Immature natural killer cell (primary cell): ENCODE data around the gene FAM120A. TPM values are rescaled to one million over a fixed set of nuclear protein-coding genes. Genes with fewer than 3 reads are reported as not detected.

ENCODE experiments used
- DNase-seq, 3 donors: peaks; one replicate each; pipeline ENCODE4 v3.0.0; 2022; ENCODE audit warnings: mixed read lengths in 1 of 3
- H3K27ac Mint-ChIP-seq, 6 donors: one replicate each; pipeline ENCODE4 v1.8.0; 2020; ENCODE audit warnings: mixed read lengths in 6 of 6, mild to moderate bottlenecking in 5 of 6, inconsistent platforms in 4 of 6, moderate library complexity in 3 of 6
- H3K27me3 Mint-ChIP-seq, 3 donors: one replicate each; pipeline ENCODE4 v1.8.0; 2020 to 2021; ENCODE audit warnings: low read depth in 3 of 3, mild to moderate bottlenecking in 3 of 3, mixed read lengths in 3 of 3, moderate library complexity in 3 of 3, inconsistent platforms in 1 of 3
- H3K36me3 Mint-ChIP-seq, 3 donors: one replicate each; pipeline ENCODE4 v1.8.0; 2020; ENCODE audit warnings: mixed read lengths in 3 of 3, inconsistent platforms in 2 of 3, mild to moderate bottlenecking in 2 of 3
- H3K4me1 Mint-ChIP-seq, 2 donors: one replicate each; pipeline ENCODE4 v1.8.0; 2020; ENCODE audit warnings: inconsistent platforms in 2 of 2, mild to moderate bottlenecking in 2 of 2, mixed read lengths in 2 of 2, moderate library complexity in 1 of 2
- H3K4me3 Mint-ChIP-seq, 5 donors: one replicate each; pipeline ENCODE4 v1.8.0; 2020; ENCODE audit warnings: mild to moderate bottlenecking in 5 of 5, mixed read lengths in 5 of 5, inconsistent platforms in 3 of 5, moderate library complexity in 3 of 5
- H3K9me3 Mint-ChIP-seq, 6 donors: one replicate each; pipeline ENCODE4 v1.8.0; 2020; ENCODE audit warnings: mild to moderate bottlenecking in 6 of 6, mixed read lengths in 6 of 6, inconsistent platforms in 4 of 6, moderate library complexity in 3 of 6
- polyA plus RNA-seq, 3 donors: library from polyadenylated mRNA; unstranded; fragments of 300-500 nt; fragmentation: Illumina TruSeq; gene quantifications; one replicate each; pipeline ENCODE4 v1.2.3, GENCODE V29; 2021

Gene FAM120A
- polyA plus RNA-seq, 3 donors from 2014 or later, result 6.2 to 16.0 (median 6.9) TPM

DNA sequence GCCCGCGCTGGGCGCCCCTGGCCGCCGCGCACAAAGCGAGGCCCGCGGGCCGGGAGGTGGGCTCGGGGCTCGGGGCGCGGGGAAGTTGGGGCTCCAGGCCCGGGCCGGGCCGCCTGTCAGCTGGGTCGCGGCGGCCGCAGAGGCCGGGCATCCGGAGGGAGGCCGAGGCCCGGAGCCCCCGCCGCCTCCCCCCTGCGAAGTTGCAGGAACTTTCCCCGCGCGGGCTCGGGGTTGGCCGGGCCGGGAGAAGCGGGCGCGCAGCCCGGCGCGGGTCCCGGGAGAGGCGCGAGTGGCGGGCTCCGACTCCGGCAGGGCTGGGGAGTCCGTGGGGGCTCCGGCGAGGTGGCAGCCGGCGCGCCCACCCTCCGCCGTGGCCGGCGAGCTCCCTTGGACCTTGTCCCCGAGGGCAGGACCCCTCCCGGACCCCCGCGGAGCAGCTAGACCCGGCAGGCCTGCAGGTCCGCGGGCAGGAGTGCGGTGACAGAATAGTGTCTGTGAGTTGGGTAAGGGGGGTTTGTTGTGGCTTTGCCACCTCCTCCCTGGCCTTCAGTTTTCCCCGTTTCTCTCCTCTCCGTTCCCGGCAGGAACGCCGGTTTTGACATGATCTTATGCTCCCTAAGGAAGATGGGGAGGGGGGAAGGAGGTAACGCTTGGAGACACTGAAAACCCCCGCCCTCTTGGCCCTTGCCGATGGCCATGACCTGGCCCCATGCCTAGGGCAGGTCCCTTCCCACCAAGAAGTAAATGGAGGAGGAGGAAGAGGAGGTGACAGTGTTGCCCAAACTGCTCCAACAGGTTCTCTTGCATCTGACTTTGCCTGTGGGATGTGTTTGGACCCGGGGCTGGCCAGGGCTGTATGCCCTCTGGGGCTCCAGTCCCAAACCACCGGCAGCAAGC, 125.8 kb downstream of the FAM120A start:
- DNase-seq, result peak; percentile 27 to 37 (median 36)
- Mint-ChIP-seq H3K36me3 (no peaks in the 10 kb centered on the region), H3K4me1 (peaks cover 36 to 38% of the 10 kb centered on the region in 2 donors), H3K9me3 (no peaks in the 10 kb centered on the region), H3K27me3 (peaks cover 0 to 1% (median under 1%) of the 10 kb centered on the region in 3 donors), H3K27ac (peak overlapping the region in 5 of 6 donors; percentile 49 to 87 (median 75)), H3K4me3 (peak overlapping the region; percentile 82 to 86 (median 83))

GRCh38 chr9:93577975-93578682, 126.6 kb downstream of the FAM120A start:
- Mint-ChIP-seq H3K27me3 (peaks cover 0 to 1% (median 1%) of the 10 kb centered on the region in 3 donors), H3K4me1 (peaks cover 40 to 43% of the 10 kb centered on the region in 2 donors), H3K36me3 (no peaks in the 10 kb centered on the region), H3K9me3 (no peaks in the 10 kb centered on the region), H3K27ac (peak overlapping the region in 5 of 6 donors; percentile 49 to 87 (median 75)), H3K4me3 (peak overlapping the region; percentile 82 to 86 (median 83))
- DNase-seq, result no peak

- Mint-ChIP-seq H3K9me3 (no peaks in the 10 kb centered on the region), H3K4me3 (peak overlapping the region; percentile 14 to 86 (median 82)), H3K36me3 (no peaks in the 10 kb centered on the region), H3K27me3 (peaks cover 0 to 1% (median 1%) of the 10 kb centered on the region in 3 donors), H3K4me1 (peaks cover 40 to 44% of the 10 kb centered on the region in 2 donors), H3K27ac (peak overlapping the region in 4 of 6 donors; percentile 22 to 50 (median 48))
- DNase-seq, result no peak
These were observed 127.4 kb downstream of the FAM120A start for GRCh38 chr9:93578844-93579243.

GRCh38 chr9:93579711-93580516, 128.4 kb downstream of the FAM120A start:
- Mint-ChIP-seq H3K4me1 (peaks cover 44 to 46% of the 10 kb centered on the region in 2 donors), H3K4me3 (peak overlapping the region in 4 of 5 donors; percentile 13 to 83 (median 66)), H3K36me3 (peaks cover 0 to 4% (median 3%) of the 10 kb centered on the region in 3 donors), H3K27ac (peak overlapping the region in 2 of 6 donors; percentile 50 to 58), H3K9me3 (no peaks in the 10 kb centered on the region), H3K27me3 (peaks cover 0 to 1% (median 1%) of the 10 kb centered on the region in 3 donors)
- DNase-seq, result no peak

DNA sequence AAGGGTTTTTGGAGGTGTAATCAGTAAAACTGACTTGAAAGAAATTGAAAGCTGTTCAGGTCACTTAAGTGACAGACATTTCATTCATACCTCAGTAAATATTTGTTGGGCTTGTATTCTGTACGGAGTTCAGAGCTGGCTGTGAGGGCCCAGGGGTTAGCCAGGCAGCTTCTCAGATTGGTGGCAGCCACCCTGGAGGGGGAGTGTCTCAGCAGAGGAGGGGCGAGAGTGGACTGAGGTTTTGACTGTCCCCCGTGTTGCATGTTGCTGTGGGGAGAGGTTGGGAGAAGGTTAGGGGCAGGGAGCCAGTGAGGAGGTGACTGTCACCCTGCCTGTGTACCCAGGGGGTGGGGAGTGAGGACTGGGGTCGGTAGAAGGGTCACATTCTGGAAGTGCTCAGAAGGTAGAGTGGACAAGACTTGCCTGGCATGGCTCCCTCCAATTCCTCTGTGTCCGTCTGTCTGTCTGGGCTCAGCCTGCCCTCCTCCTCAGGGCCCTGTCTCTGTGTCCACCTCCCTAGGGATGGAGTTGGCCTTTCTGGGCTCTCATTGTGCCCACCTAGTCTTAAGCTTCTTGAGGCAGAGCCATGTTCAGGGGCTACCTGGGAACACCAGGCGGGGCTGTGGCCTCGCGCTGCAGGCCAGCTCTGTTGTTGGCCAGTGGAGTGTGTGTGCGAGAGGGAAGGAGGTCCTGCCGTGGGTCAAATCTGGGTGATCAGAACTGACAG, 129.3 kb downstream of the FAM120A start:
- H3K4me1 Mint-ChIP-seq, result peaks cover 36 to 46% of the 10 kb centered on the region in 2 donors
- peaks cover 0 to 6% (median 3%) of the 10 kb centered on the region in 3 donors for H3K36me3 Mint-ChIP-seq
- peaks cover 0 to 1% (median 1%) of the 10 kb centered on the region in 3 donors for H3K27me3 Mint-ChIP-seq
- no peak overlapping the region for H3K4me3 Mint-ChIP-seq
- no peaks in the 10 kb centered on the region for H3K9me3 Mint-ChIP-seq
- peak overlapping the region in 3 of 6 donors; percentile 42 to 66 (median 62) for H3K27ac Mint-ChIP-seq
- no peak for DNase-seq

GRCh38 chr9:93582115-93582514, 130.6 kb downstream of the FAM120A start:
- Mint-ChIP-seq H3K4me1 (peaks cover 41 to 46% of the 10 kb centered on the region in 2 donors), H3K36me3 (peaks cover 0 to 6% (median 3%) of the 10 kb centered on the region in 3 donors), H3K27me3 (peaks cover 0 to 1% (median 1%) of the 10 kb centered on the region in 3 donors), H3K4me3 (no peak overlapping the region), H3K9me3 (no peaks in the 10 kb centered on the region), H3K27ac (no peak overlapping the region)
- DNase-seq, result no peak

- H3K4me1 Mint-ChIP-seq, result peaks cover 39 to 44% of the 10 kb centered on the region in 2 donors
- peaks cover 0 to 6% (median 3%) of the 10 kb centered on the region in 3 donors for H3K36me3 Mint-ChIP-seq
- peaks cover 0 to 1% (median 1%) of the 10 kb centered on the region in 3 donors for H3K27me3 Mint-ChIP-seq
- no peaks in the 10 kb centered on the region for H3K9me3 Mint-ChIP-seq
- H3K27ac Mint-ChIP-seq, result no peak overlapping the region
- H3K4me3 Mint-ChIP-seq, result no peak overlapping the region
- no peak for DNase-seq
These were observed 131.1 kb downstream of the FAM120A start for GRCh38 chr9:93582550-93582949.

DNA sequence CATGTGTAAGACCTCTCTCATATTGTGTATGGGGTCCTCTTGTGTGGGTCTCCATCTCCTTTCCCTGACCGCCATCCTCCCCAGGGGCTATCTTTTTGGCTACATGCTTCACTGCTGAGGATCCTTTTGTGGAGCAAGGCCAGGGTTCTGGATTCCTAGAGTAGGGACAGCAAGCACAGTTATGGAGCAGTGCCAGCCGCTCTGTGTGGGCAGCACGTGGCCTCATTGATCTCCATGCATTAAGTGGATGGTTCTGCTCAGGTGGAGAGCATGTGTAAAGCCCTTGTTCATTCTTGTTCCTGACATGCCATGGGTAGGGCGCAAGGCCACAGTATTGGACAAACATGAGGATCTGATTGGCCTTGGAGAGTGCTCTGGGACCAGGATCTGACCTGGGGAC, 133.8 kb downstream of the FAM120A start:
- no peak for DNase-seq
- H3K4me1 Mint-ChIP-seq, result peaks cover 29 to 32% of the 10 kb centered on the region in 2 donors
- H3K4me3 Mint-ChIP-seq, result no peak overlapping the region
- peaks cover 0 to 1% (median 0%) of the 10 kb centered on the region in 3 donors for H3K27me3 Mint-ChIP-seq
- H3K9me3 Mint-ChIP-seq, result no peaks in the 10 kb centered on the region
- H3K36me3 Mint-ChIP-seq, result peaks cover 0 to 6% (median 3%) of the 10 kb centered on the region in 3 donors
- no peak overlapping the region for H3K27ac Mint-ChIP-seq

GRCh38 chr9:93585695-93586094, 134.2 kb downstream of the FAM120A start:
- Mint-ChIP-seq H3K27ac (no peak overlapping the region), H3K4me1 (peaks cover 26 to 32% of the 10 kb centered on the region in 2 donors)

DNA sequence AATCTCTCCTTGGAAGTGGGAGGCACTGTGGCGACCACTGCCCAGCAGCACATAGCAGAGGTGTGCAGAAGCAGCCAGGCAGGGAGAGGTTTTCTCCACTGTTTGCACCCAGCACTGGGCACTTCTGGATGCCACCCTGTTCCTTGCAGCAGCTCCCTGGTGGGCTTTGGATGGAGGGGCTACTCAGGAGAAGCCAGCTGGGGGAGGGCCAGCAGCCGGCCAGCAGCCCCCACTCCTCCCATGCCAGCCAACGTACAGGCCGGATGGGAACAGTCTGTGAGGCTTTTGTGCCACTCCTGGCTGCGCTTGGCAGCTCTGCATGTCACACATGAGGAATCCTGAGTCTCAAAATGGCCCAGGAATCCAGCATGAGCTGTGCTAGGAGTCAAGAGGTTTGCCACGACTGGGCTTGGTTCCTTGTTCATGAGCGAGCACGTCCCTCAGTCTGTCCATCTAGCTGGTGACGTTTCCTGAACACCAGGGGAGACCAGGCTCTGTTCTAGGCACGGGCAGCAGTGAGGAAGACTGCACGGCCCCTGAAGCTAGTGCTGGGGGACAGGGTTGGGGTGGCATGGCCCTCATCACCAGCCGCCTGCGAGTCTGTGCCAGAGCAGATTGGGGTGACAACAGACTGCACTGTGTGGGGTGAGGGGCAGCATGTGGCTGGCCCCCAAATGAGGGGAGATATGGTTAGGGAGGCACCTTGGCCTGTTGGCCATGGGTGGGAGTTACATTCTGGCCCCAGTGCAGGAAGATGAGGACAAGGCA, 135.0 kb downstream of the FAM120A start:
- no peak overlapping the region for H3K27ac Mint-ChIP-seq
- peaks cover 0 to 6% (median 3%) of the 10 kb centered on the region in 3 donors for H3K36me3 Mint-ChIP-seq
- DNase-seq, result no peak
- peaks cover 0 to 1% (median 0%) of the 10 kb centered on the region in 3 donors for H3K27me3 Mint-ChIP-seq
- H3K9me3 Mint-ChIP-seq, result no peaks in the 10 kb centered on the region
- peaks cover 25 to 38% of the 10 kb centered on the region in 2 donors for H3K4me1 Mint-ChIP-seq
- no peak overlapping the region for H3K4me3 Mint-ChIP-seq

More at GRCh38 chr9:93585695-93586094, 134.2 kb downstream of the FAM120A start:
- H3K9me3 Mint-ChIP-seq, result no peaks in the 10 kb centered on the region
- peaks cover 0 to 1% (median 0%) of the 10 kb centered on the region in 3 donors for H3K27me3 Mint-ChIP-seq
- peaks cover 0 to 6% (median 3%) of the 10 kb centered on the region in 3 donors for H3K36me3 Mint-ChIP-seq
- DNase-seq, result no peak
- no peak overlapping the region for H3K4me3 Mint-ChIP-seq

DNA sequence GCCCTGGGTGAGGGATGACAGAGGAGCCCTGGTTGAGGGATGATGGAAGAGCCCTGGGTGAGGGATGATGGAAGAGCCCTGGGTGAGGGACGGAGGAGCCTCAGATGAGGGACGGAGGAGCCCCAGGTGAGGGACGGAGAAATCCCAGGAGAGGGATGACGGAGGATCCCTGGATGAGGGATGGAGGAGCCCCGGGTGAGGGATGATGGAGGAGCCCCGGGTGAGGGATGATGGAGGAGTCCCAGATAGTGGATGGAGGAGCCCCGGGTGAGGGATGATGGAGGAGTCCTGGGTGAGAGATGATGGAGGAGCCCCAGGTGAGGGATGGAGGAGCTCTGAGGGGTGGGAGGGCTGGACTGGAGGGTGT, 135.8 kb downstream of the FAM120A start:
- DNase-seq, result no peak
- peaks cover 0 to 6% (median 3%) of the 10 kb centered on the region in 3 donors for H3K36me3 Mint-ChIP-seq
- no peak overlapping the region for H3K4me3 Mint-ChIP-seq
- peaks cover 0 to 1% (median 0%) of the 10 kb centered on the region in 3 donors for H3K27me3 Mint-ChIP-seq
- no peaks in the 10 kb centered on the region for H3K9me3 Mint-ChIP-seq
- peaks cover 25 to 37% of the 10 kb centered on the region in 2 donors for H3K4me1 Mint-ChIP-seq
- H3K27ac Mint-ChIP-seq, result no peak overlapping the region
